Measurements from ENCODE around the gene PRKAG3.
A peak's percentile ranks its signal among the peaks of the same experiment; 100 is the strongest.

GRCh38 chr2:218876562-218877219 lies 45.1 kb upstream of the PRKAG3 start:
- TF ChIP-seq EZH2phosphoT487 (IDR thresholded peaks at IDR 0.05; ENCODE audit: borderline replicate concordance, low read depth, low read length) = no peak
- TF ChIP-seq, protein P1, sequence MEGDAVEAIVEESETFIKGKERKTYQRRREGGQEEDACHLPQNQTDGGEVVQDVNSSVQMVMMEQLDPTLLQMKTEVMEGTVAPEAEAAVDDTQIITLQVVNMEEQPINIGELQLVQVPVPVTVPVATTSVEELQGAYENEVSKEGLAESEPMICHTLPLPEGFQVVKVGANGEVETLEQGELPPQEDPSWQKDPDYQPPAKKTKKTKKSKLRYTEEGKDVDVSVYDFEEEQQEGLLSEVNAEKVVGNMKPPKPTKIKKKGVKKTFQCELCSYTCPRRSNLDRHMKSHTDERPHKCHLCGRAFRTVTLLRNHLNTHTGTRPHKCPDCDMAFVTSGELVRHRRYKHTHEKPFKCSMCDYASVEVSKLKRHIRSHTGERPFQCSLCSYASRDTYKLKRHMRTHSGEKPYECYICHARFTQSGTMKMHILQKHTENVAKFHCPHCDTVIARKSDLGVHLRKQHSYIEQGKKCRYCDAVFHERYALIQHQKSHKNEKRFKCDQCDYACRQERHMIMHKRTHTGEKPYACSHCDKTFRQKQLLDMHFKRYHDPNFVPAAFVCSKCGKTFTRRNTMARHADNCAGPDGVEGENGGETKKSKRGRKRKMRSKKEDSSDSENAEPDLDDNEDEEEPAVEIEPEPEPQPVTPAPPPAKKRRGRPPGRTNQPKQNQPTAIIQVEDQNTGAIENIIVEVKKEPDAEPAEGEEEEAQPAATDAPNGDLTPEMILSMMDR (conservative IDR thresholded peaks at IDR 0.05; ENCODE audit: low read length) = peak; percentile 99
